ENCODE data around the gene ARMH3. TPM values are rescaled to one million over a fixed set of nuclear protein-coding genes. Genes with fewer than 3 reads are reported as not detected.

ARMH3 gene
- polyA plus RNA-seq, 1 experiment = 19.8 TPM

GRCh38 chr10:101839002-101839401 lies 217.0 kb downstream of the ARMH3 start:
- no peak for DNase-seq (ENCODE audit: low read depth, low spot score)
- no peak overlapping the region for H3K27ac ChIP-seq (ENCODE audit: low read depth, low read length)
- H3K9me3 ChIP-seq (ENCODE audit: control insufficient read depth, insufficient read depth, low read length) = no peaks in the 10 kb centered on the region
- ChIA-PET POLR2A (interaction anchor here (1.8 to 3.2 kb wide), 2 partner anchors 21 to 41 kb away, joined by 7 to 17 read pairs; partner anchors contain the start of gene OGA), CTCF (interaction anchor here (1.0 to 6.3 kb wide), 8 partner anchors 12 to 270 kb away, joined by 3 to 256 read pairs (median 22); no protein-coding TSS in a partner anchor)
- no peak overlapping the region for H3K4me3 ChIP-seq (ENCODE audit: low read depth, low read length)
- no peak for TF ChIP-seq CTCF (IDR thresholded peaks at IDR 0.05; ENCODE audit: low read depth, low read length)
- no peaks in the 10 kb centered on the region for H3K27me3 ChIP-seq (ENCODE audit: control insufficient read depth, insufficient read depth, low read length)

GRCh38 chr10:101838416-101838970 lies 217.5 kb downstream of the ARMH3 start:
- no peaks in the 10 kb centered on the region for H3K27me3 ChIP-seq (ENCODE audit: control insufficient read depth, insufficient read depth, low read length)
- no peak for TF ChIP-seq CTCF (IDR thresholded peaks at IDR 0.05; ENCODE audit: low read depth, low read length)
- no peak overlapping the region for H3K27ac ChIP-seq (ENCODE audit: low read depth, low read length)
- DNase-seq (ENCODE audit: low read depth, low spot score) = no peak
- no peaks in the 10 kb centered on the region for H3K9me3 ChIP-seq (ENCODE audit: control insufficient read depth, insufficient read depth, low read length)
- POLR2A ChIA-PET = no interaction called here
- CTCF ChIA-PET = interaction anchor here (0.5 to 4.3 kb wide), 5 partner anchors 12 to 640 kb away, joined by 3 to 91 read pairs (median 4); no protein-coding TSS in a partner anchor
- H3K4me3 ChIP-seq (ENCODE audit: low read depth, low read length) = no peak overlapping the region

DNA sequence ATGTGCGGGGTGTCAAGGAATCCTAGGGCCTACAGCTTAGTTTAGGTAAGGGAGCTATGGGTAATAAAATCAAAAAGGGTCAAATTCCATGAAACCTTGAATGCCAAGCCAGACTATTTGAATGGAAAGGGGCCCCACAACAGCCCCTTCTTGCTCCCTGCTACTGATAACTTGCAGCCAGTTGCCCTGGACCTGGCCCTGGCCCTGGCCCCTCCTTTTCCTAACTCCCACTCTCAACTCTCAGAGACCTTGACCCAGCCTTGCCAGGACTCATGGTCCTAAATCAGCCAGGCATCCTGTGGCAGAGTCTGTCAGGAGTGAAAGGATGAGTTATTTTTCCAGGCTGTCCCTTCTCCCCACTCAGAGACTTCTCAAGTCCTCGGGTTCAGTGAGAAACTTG lies 218.2 kb downstream of the ARMH3 start:
- Histone ChIP-seq H3K27me3 (ENCODE audit: control insufficient read depth, insufficient read depth, low read length) (no peaks in the 10 kb centered on the region), H3K27ac (ENCODE audit: low read depth, low read length) (no peak overlapping the region), H3K9me3 (ENCODE audit: control insufficient read depth, insufficient read depth, low read length) (no peaks in the 10 kb centered on the region), H3K4me3 (ENCODE audit: low read depth, low read length) (no peak overlapping the region)
- no peak for DNase-seq (ENCODE audit: low read depth, low spot score)
- no peak for TF ChIP-seq CTCF (IDR thresholded peaks at IDR 0.05; ENCODE audit: low read depth, low read length)
- CTCF ChIA-PET = interaction anchor here (0.5 to 4.3 kb wide), 5 partner anchors 121 to 640 kb away, joined by 3 to 91 read pairs (median 3); no protein-coding TSS in a partner anchor
- POLR2A ChIA-PET = no interaction called here

- no peaks in the 10 kb centered on the region; the same call in 1 of the 2 replicates for H3K9me3 ChIP-seq (ENCODE audit: control insufficient read depth, insufficient read depth, low read length)
- no peaks in the 10 kb centered on the region for H3K27me3 ChIP-seq (ENCODE audit: control insufficient read depth, insufficient read depth, low read length)
- H3K27ac ChIP-seq (ENCODE audit: low read depth, low read length) = no peak overlapping the region
- no peak for TF ChIP-seq CTCF (IDR thresholded peaks at IDR 0.05; ENCODE audit: low read depth, low read length)
- ChIA-PET CTCF (interaction anchor here (0.6 to 4.3 kb wide), 21 partner anchors 8 to 238 kb away, joined by 3 to 91 read pairs (median 4); partner anchors contain the start of gene OGA), POLR2A (interaction anchor here (0.6 to 1.1 kb wide), 3 partner anchors 21 to 175 kb away, joined by 3 read pairs; no protein-coding TSS in a partner anchor)
- H3K4me3 ChIP-seq (ENCODE audit: low read depth, low read length) = no peak overlapping the region
- DNase-seq (ENCODE audit: low read depth, low spot score) = no peak
Measured at GRCh38 chr10:101835362-101835761, 220.6 kb downstream of the ARMH3 start.

DNA sequence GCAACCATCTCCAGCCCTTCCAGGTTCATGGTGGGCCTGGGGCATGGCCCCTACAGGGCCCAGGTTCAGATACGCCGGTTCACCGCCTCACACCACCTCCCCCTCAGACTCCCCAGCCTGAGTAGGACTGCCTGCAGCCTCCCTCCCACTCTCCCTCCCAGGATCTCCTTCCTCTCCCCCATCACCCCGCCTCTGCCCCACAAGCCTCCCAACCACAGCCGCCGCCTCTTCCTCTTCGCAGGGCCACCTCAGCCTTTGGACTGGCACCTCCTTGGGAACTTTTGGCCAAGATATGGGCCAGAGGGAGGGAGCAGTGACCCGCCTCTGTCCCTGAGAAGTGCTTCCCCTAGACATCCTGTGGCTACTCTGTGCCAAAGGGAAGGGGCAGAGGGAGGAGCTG lies 221.6 kb downstream of the ARMH3 start:
- DNase-seq (ENCODE audit: low read depth, low spot score) = no peak
- Histone ChIP-seq H3K27ac (ENCODE audit: low read depth, low read length) (no peak overlapping the region), H3K9me3 (ENCODE audit: control insufficient read depth, insufficient read depth, low read length) (no peaks in the 10 kb centered on the region; the same call in 1 of the 2 replicates), H3K27me3 (ENCODE audit: control insufficient read depth, insufficient read depth, low read length) (no peaks in the 10 kb centered on the region), H3K4me3 (ENCODE audit: low read depth, low read length) (no peak overlapping the region)
- no peak for TF ChIP-seq CTCF (IDR thresholded peaks at IDR 0.05; ENCODE audit: low read depth, low read length)
- POLR2A ChIA-PET = no interaction called here
- CTCF ChIA-PET = interaction anchor here (0.6 to 4.3 kb wide), 4 partner anchors 57 to 239 kb away, joined by 4 to 91 read pairs (median 13); no protein-coding TSS in a partner anchor
